ENCODE measurements around the gene CCDC85A.

Gene CCDC85A

DNA sequence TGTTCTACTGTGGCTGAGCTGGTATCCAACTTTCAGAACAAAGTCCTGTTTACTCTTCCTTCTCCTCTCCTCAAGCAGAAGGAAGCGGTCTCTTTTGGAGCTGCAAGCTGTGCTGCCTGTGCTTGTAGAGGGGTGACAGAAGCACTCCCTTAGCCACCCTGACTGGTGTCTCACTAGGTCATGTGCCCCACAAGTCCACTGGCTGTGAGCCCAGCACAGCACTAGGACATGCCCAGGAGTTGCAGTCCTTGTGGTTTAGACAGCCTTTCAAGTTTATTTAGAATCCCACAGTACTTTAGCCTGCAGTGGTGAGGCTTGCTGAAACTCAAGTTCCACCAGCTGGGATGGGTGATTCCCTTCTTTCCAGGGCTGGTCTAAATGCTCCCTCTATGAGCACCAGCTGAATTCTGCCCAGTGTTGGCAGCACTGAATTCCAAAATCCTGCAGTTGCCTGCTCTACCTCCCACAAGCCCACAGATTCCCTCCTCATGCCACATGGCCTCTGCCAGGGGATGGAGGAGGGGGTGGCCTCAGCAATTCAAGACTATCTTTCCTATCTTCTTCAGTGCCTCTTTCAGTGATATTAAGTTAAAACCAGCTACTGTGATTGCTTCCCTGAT, 61.2 kb downstream of the CCDC85A start:
- DNase-seq, result no peak

DNA sequence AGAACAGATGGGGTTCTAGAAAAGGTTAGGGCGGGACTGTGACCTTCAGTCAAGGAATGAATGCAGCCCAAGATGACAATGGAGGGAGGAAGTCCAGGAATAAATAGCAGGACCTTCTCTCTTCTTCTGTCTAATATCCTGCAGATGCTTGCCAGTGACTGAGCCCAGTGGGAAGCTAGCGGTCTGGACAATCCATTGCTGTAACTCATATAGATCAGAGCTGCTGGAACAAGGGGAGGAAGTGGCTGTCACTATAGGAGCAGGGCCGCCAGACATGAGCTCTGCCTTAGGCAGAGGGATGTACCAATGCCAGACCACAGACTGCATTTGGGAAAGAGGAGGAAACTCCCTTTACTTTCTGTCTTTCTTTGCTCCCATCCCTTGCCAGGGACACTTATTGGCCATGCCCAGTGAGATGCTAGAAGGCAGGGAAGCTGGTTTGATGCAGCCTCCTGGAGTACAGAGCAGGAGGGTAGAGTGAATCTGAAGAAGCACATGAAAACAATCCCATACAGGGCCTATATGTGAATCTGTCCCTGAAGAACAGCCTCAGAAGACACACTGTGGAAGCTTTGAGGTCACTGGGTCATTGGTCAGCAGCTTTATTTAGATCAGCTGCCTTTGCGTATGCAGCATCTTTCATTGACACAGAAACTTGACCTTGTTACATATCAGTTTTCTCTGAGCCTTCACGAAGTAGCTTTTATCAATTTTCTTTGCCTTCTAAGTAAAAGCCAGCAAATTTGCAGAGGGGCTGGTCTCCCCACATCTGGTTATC, 65.4 kb downstream of the CCDC85A start:
- DNase-seq, result no peak

DNA sequence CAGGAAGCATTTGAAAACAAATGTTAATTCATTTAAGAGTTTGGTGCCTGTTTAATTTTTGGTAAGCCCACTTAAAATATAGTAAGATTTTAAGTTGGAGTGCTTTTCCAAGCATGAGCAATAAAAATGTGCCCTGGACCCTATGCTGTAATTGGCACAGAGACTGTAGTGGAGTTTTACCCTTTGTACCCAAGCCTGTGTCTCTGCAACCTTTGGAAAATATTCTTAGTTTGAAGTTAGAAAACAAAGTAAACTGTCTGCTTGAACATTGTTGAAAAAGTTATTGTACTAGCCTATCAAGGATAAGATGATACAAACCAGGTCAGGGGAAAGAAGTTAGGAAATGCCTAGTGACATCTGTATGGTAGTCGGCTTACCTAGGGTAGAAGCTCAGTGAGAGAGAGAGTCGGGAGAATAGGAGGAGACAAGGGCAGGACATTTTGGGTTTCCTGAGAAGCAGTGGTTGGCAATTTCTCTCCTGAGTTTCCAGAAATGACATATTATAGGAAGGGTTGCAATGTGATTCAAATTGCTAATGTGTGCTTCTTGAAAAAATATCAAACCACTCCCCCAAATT, 66.5 kb downstream of the CCDC85A start:
- no peak for DNase-seq

DNA sequence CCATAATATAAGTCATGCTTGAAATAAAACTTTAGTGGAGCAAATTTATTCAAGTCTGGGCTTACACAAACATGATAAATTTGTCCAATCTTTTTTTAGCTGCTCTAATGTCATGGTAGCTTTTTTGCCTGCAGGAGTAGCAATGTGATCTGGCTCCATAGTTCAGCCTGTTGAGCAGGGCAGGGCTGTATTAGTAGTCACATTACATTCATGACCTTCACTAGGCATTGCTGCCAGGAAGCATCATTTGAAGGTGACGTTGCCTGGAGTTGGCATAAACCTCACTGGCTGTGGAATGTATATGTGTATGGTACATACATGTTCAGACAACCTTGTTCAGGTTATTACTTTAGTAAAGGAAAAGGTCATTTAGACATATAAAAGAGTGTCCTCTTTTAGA, 76.6 kb downstream of the CCDC85A start:
- DNase-seq, result no peak

DNA sequence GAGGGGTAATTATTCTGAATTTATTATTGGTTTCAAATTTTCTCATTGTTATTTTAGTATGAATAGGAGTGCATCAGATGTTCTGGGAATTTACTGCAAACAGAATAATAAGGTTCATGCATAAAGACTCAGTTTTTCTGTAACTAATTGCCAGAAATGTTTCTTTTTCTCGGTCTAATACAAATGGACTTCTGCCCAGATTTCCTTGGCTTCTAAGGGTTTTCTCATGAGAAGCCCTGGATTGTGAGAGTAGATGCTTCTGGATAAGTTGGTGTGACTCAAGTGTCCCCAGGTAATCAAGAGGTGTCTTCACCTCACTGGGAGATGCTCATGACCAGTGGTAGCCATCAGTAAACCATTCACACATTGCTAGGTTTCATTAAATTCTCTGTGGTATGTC, 78.5 kb downstream of the CCDC85A start:
- no peak for DNase-seq

DNA sequence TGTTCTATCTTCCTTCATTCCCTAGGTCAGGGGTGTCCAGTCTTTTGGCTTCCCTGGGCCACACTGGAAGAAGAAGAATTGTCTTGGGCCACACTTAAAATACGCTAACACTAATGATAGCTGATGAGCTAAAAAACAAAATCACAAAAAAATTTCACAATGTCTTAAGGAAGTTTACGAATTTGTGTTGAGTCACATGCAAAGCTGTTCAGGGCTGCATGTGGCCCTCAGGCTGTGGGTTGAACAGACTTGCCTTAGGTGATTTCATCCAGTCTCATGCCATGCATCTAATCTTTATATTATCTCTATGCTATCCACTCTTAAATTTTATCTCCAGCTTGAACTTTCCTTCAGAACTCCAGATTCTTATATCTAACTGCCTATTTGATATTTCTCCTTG, 80.1 kb downstream of the CCDC85A start:
- no peak for DNase-seq

DNA sequence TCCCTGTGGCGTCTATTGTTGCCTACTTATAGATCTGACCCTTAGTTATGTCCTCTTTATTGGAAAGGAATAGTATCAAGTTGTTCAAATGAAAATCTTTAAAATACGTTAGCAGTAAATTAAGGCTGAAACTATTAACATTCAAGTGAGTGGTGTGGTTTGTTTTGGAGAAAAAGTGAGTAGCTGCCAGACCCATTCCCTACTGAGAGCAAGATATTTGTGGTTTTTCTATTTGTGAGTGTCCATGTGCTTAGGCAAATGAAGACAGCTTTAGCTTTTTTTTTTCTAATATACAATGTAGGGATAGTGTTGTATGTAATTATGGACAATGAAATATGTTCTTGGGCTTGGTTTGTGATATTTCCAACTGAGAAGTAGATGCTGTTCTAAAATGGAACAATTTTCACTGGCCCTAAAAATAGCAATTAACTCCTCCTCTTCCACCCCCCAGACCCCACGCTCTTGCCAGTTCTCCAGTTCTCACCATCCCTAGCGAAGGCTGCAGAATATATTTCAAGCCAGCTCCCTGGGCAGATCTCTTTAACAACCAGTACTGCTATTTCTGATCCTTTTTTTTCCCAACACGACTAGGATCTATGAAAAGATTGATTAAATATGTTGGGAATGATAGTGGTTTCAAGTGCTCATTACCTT, 83.1 kb downstream of the CCDC85A start:
- no peak for DNase-seq

DNA sequence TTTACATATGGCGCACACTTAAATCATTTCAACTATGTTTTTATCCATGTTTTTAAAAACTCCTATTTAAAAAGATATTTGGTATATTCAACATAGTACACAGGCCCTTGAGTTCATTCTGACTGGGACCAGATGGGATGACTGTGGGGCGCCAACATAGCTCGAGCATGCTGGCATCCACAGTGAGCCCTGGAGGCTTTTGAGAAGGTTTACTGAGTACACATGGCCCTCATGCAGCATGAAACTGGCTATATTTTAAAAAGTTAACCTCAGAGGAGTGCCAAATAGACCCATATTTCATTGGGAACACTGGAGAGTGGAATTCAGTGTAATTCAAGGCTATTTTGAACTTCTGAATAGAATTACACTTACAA, 83.6 kb downstream of the CCDC85A start:
- no peak for DNase-seq

DNA sequence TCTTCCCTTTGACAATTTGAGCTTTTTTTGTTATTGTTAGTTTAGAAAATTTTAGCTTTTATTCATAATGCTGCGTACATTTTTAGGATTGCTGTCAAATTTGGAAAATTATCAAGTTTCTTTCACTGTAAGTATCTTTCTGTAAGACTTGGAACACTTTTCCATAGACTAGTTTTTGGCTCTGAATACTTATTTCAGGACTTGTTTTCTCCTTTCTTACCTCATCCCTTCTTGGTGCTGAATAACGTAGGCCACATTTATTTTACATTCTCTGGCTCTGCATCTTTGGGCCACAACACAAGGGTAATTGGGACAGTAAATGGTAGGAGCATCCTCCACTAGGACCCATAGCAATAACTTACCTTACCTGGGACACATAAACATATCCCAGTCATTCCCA, 85.1 kb downstream of the CCDC85A start:
- DNase-seq, result no peak

DNA sequence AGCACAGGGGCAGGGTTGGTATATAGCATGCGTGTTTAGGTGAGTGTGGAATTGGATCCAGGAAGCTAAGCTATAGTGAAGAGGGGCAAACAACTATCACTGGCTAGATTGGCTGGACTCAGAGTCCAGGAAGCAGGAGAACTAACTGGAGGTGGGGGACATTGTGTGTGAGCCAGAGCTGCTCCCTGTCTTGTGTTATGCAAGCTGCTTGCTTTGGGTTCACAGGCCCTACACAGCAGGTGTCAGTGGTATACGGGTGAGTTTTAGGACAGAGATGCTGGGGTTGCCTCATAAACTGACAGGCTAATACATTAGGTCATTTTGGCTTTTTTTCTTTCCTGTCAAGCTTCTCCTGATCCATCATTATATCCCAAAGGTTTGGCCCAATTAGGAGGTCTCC, 87.5 kb downstream of the CCDC85A start:
- DNase-seq, result no peak

DNA sequence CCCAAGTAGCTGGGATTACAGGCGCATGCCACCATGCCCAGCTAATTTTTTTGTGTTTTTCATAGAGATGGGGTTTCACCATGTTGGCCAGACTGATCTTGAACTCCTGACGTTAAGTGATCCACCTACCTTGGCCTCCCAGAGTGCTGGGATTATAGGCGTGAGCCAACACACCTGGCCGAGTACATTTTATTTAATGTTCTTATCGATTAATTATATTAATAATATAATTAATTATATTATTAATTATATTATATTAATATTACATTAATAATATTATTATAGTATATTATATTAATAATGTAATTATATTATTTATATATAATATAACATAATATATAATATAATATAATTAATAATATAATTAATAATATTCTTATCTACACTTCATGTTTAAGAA, 101.4 kb downstream of the CCDC85A start:
- no peak for DNase-seq

DNA sequence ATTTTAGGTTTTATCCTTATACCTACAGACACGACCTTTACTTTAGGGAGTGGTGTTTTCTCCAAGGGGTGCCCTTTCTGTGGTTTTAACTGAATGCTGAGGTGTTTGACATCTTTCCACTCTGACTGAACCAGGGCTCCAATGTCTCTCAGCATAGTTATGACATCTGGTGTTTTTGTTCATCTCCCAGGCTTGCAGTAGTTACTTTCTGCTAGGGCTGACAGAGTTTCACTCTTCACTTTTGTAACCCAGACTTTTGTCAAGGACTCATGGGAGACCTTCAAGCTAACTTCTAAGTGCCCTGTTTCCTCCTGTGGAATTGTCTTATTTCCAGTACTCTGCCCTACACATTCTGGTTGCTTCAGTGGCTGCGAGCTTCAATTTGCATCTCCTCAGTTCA, 103.1 kb downstream of the CCDC85A start:
- DNase-seq, result no peak

DNA sequence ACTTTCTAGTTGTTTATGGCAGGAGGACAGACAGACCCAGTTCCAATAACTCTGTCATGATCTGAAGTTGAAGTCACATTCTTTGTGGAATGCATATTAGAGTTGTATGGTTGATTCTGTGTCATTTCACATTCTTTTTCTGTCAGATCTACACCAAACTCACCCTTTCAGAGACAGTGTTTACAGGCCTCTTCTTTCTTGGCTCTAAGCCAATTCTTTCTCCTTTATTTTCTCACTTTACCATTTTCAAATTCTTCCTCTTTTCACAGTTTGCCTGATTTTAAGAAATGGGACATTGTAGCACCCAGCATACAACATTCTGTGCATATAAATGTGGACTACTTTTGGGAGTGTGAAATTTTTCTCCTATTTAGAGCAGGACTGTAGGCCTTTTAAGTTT, 103.7 kb downstream of the CCDC85A start:
- no peak for DNase-seq

DNA sequence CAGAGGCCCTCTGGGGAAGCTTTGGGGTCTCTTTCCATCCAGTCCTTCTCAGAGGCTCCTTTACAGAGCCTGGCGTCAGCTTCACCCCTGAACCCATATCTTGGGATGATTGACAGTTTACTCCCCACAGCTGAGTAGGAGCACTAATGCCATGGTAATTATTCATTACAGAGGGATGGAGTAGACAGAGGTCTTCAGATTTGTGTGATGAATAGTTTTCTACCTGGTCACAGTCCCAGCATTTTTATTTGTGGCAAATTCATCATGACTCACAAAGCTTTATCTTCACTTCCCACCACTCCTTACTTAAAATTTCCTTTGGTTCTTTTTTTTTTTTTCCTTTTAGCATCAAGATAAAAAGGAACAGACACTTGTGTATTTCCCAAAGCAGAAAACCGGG, 104.2 kb downstream of the CCDC85A start:
- no peak for DNase-seq

DNA sequence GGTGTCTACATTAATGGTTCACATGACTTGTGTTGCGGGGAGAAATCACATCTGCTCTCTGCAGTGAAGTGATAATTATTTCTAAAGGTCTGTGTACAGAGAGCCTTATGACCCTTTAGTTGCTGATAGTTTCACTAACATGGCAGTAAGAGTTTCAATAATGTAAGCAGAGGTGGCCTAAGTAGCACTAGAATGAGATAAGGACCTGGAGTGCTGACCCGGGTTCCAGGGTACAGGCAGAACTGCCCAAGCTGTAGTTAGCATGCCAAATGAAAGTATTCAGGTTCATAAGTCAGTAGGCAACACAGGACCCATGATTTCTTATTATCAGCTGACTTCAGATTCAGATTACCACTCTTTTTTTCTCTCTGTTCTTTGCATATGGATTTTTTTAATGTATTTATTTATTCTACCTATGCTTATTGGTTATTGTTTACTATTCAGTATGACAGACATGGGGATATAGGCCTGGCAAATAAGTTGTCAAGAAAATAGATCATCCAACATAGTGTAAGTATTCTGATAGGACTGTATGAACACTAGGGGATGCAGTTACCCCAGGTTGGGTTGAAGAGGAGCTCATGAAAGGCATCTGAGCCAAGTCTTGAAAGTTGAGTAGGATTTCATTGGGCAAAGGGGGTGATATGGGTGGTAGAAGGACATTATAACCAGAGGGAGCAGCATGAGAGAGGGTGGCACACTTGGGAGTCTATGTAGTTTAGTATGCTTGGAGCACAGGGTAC, 105.2 kb downstream of the CCDC85A start:
- no peak for DNase-seq

DNA sequence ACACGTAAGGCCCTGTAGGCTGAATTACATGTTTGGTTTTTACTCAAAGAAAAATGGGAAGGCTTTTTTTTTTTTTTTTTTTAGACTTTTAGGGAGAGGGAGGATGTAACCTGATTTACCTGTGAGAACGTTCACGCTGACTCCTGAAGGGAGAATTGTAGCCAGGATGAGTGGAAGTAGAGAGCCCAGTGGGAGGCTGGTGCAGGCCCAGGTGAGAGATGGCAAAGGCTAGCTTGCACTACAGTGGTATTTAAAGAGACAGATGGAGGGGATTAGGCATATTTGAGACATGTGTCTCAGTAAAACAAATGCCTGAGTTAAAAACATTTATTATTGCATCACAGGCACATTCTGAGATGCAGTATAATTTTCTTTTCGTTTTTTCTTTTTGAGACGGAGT, 107.9 kb downstream of the CCDC85A start:
- DNase-seq, result no peak

DNA sequence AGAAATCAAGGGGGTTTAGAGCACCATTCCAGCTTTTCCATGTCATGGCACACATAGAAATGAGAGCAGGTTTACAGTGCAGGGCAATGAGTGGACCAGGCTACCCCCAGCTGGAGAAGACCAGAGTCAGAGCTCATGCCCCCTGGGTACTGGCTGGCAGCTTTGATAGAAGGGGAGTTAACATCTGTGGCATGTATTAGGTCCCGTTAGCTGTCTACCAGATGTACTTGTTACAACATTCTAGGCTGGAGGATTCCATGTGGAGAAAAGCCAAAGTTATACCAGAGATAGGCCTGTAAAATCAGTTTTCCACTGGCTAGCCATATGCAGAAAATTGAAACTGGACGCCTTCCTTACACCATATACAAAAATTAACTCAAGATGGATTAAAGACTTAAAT, 109.2 kb downstream of the CCDC85A start:
- DNase-seq, result no peak

DNA sequence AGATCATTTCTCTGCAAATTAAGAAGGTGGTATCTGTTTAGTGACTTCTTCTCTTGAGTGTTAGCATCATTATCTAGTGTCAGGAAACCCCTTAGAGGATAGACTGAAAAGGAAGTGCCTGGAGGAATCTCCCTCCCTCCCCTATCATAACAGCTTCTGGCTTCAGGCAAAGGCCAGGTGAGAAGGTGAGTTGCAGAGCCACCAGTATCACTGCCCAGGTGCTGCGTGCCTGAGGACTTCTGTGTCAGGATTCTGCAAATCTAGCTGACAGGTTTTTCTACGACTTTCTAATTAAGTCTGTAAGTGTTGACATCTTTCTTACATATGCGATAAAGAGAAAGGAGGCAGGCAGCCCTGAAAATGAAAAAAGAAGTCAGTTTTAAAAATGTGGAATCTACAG, 111.9 kb downstream of the CCDC85A start:
- no peak for DNase-seq

DNA sequence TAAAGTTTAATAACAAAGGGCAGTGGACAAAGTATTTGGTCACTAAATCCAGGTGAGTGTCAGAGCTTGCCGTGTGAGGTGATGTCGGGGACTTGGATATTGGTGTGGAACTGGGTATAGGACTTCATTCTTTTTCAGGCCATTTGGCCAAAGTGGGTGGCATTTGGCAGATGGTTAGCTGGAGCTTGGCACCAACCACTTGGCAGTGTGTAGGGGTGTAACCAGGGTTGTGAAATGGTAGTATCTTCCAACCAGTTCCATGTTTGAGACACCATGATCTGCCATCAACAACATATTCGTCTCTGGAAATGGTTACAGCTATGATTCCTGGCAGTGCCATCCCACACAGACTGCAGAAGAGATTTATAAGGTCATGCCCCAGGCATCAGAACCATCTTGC, 113.9 kb downstream of the CCDC85A start:
- no peak for DNase-seq

DNA sequence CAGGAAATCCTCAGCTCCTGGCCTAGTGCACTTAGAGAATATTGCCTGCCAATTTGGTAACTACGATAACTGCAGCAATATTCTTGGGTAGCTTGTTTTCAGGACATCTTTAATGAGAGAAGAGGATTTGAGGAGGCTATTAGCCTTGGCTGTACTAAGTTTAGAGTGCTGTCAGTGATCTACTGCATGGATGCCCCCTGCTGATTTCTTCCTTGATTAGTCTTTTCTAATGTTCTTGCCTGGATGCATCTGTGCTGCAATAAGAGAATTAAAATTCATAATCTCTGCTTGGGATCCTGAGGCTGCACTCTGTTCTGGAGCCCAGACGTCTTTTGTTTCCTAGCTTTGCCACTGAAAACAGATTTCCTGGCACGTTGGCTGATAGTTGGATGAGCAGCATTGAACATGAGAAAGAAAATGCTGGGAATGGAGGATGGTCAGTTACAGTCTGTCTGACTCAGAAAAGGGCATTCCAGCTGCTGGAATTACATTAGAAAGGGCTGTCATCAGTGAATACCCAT, 115.4 kb downstream of the CCDC85A start:
- DNase-seq, result no peak

DNA sequence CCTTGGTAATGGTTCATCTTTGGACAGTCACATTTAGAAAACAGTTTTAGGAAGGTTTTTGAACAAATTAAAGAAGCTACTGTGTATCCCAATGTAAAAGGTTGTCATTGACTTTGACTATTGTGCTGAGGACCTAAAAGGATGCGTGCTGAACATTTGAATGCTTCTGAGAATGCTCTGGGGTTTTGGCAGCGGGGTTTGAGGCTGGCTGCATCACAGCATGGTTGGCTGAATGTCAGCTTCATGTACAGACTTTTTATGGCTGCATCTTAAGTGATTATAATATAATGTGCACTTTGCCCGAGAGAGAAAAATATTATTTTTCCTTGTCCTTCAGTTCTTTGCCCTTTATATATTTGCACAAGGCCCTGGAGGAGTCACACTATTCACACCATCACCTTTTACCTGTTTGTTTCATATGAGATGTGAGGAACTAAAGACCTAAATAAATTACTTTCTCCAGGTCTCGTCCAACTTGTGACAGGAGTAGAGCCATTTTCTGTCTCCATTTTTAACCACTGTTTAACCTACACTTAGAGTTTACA, 125.9 kb downstream of the CCDC85A start:
- DNase-seq, result no peak

DNA sequence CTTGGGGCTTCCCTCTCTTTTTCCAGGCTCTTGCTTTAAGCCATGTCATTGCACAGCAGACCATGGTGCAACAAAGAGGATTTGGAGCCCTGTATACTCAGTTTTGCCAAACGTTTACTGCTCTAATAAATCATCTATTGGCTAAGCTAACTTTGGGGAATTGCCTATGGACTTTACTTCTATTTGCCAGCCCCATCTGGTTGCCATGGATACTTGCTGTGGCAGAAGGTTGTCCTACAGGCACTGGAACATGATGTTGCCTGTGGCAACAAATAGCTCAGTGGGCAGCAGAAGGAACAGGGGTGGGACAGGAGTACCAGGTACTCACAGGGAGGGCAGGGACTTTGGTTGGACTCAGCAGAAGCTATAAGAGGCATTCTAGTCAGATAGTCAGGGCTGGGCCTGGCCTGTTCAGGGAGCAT, 129.7 kb downstream of the CCDC85A start:
- DNase-seq, result no peak

DNA sequence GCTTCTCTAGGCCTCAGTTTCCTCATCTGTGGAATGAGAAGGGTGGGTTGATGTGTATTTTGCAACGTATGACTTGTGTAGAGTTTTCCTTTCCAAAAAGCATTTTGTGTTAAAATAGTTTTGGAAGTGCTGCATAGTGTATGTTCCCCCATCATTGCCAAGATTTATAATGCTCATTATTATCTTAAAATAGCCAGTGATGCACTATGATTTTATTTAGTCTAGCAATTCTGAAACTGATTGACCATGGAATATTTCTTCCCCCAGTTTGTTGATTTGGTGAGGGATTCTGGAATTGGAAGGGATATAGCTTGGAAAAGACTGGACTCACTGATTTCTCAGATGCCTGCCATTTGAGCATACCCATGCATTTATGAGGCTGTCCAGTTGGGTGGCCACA, 130.6 kb downstream of the CCDC85A start:
- no peak for DNase-seq
